Progenitor cell of endocrine pancreas (in vitro differentiated cells): ENCODE measurements around the gene LEF1. TPM values are rescaled to one million over a fixed set of nuclear protein-coding genes. Genes with fewer than 3 reads are reported as not detected.

ENCODE experiments used
- DNase-seq: peaks from one replicate; pipeline ENCODE4 v3.0.0; 2021; ENCODE audit warnings: low spot score; ENCODE audit not compliant: unreplicated experiment
- H3K27ac Mint-ChIP-seq: 2 replicates; pipeline ENCODE4 v1.8.0; 2021; ENCODE audit warnings: mild to moderate bottlenecking, moderate library complexity, mixed read lengths
- H3K27me3 Mint-ChIP-seq: 2 replicates; pipeline ENCODE4 v1.8.0; 2021; ENCODE audit warnings: mixed read lengths
- H3K36me3 Mint-ChIP-seq: 2 replicates; pipeline ENCODE4 v1.8.0; 2022; ENCODE audit warnings: mixed read lengths; ENCODE audit not compliant: insufficient read depth
- H3K4me1 Mint-ChIP-seq: 2 replicates; pipeline ENCODE4 v1.8.0; 2021; ENCODE audit warnings: low read depth, mixed read lengths
- H3K4me3 Mint-ChIP-seq: 2 replicates; pipeline ENCODE4 v1.8.0; 2021; ENCODE audit warnings: low read depth, mild to moderate bottlenecking, moderate library complexity, mixed read lengths
- H3K9me3 Mint-ChIP-seq: 2 replicates; pipeline ENCODE4 v1.8.0; 2021; ENCODE audit warnings: low read depth, mixed read lengths
- total RNA-seq: library from RNA; stranded (reverse); gene quantifications from 2 replicates; pipeline ENCODE4 v1.2.1, GENCODE V29; 2021
- TF ChIP-seq, protein P1 (sequence below): fragments of 200-600 bp; sonication (generic); IDR thresholded peaks from one replicate; pipeline ENCODE4 v1.5.0; 2021; ENCODE audit warnings: antibody characterized with exemption, mild to moderate bottlenecking; ENCODE audit not compliant: unreplicated experiment

The LEF1 gene
- total RNA-seq, 1 donor from 2014 or later: 2.1 TPM

DNA sequence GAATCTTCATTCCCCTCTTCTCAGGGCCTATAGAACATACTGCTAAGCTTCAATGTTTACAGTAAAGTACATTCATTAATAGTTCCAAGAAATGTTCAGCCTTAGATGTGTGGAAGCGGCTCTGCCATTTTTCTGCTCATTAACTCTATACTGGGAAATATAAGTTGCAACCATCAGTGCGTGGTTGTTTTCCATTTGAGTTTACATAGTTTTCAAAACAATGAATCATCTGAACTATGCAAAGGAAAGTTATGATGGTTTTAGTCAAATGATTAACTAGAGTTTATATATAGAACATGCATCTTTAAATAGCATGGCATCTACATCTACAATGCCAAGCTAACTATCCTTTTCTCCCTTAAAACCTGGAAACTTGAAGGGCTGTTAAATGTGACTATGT lies 29.6 kb downstream of the LEF1 start:
- DNase-seq: no peak
- TF ChIP-seq, protein P1, sequence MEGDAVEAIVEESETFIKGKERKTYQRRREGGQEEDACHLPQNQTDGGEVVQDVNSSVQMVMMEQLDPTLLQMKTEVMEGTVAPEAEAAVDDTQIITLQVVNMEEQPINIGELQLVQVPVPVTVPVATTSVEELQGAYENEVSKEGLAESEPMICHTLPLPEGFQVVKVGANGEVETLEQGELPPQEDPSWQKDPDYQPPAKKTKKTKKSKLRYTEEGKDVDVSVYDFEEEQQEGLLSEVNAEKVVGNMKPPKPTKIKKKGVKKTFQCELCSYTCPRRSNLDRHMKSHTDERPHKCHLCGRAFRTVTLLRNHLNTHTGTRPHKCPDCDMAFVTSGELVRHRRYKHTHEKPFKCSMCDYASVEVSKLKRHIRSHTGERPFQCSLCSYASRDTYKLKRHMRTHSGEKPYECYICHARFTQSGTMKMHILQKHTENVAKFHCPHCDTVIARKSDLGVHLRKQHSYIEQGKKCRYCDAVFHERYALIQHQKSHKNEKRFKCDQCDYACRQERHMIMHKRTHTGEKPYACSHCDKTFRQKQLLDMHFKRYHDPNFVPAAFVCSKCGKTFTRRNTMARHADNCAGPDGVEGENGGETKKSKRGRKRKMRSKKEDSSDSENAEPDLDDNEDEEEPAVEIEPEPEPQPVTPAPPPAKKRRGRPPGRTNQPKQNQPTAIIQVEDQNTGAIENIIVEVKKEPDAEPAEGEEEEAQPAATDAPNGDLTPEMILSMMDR: no peak
- no peaks in the 10 kb centered on the region for H3K9me3 Mint-ChIP-seq
- no peaks in the 10 kb centered on the region for H3K36me3 Mint-ChIP-seq
- H3K4me3 Mint-ChIP-seq: no peak overlapping the region
- peaks cover 25% of the 10 kb centered on the region for H3K27me3 Mint-ChIP-seq
- peaks cover 6% of the 10 kb centered on the region for H3K4me1 Mint-ChIP-seq
- no peak overlapping the region for H3K27ac Mint-ChIP-seq

DNA sequence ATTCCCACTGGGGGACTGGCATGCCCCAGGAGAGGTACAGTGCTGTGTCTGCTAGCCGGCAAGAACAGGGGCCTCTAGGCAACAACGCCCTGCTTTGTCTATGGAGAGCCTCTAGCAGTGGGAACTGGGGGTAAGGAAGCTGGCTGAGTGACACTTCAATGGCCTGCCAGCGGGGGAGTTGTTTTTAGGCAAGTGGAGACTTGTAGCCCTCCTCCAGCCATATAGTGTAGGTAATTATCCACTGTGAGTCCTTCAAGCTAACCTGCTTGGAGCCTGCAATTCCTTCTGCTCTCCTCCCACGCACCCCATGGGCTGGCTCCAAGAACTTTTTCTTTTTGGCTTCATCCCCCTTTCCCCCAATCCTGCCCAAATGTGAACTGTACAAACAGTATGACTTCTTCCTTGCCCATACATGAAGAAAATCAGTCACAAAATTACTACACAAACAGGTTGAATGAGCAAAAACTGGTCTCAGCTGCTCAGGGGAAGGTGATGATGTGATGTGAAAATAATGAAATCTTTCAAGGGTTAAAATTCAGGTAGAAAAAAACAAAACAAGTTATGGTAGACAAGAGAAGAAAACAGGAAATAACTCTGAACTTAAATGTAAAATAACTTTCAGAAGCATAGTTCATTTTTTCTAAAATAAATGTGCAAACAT lies 33.1 kb downstream of the LEF1 start:
- H3K27ac Mint-ChIP-seq: no peak overlapping the region
- no peaks in the 10 kb centered on the region for H3K9me3 Mint-ChIP-seq
- peaks cover 1% of the 10 kb centered on the region for H3K4me1 Mint-ChIP-seq
- H3K36me3 Mint-ChIP-seq: no peaks in the 10 kb centered on the region
- TF ChIP-seq, protein P1: no peak
- no peak for DNase-seq
- H3K27me3 Mint-ChIP-seq: peaks cover 13% of the 10 kb centered on the region
- H3K4me3 Mint-ChIP-seq: no peak overlapping the region

DNA sequence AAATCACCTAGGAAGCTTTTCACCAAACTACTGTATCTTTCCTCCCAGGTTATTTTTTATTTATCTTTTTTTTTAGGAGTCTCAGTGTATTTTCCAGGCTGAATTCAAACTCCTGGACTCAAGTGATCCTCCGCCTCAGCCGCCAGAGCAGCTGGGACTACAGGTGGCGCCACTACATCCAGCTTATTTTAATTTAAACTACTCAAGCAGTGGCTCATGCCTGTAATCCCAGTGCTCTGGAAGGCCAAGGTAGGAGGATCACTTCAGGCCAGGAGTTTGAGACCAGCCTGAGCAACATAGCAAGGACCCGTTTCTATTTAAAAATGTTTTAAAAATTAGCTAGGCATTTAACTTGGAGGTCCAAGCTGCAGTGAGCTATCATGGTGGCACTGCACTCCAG lies 37.8 kb downstream of the LEF1 start:
- TF ChIP-seq, protein P1: no peak
- Mint-ChIP-seq H3K9me3 (no peaks in the 10 kb centered on the region), H3K27me3 (peaks cover 13% of the 10 kb centered on the region), H3K36me3 (no peaks in the 10 kb centered on the region), H3K4me1 (no peaks in the 10 kb centered on the region), H3K4me3 (no peak overlapping the region), H3K27ac (no peak overlapping the region)
- DNase-seq: no peak

DNA sequence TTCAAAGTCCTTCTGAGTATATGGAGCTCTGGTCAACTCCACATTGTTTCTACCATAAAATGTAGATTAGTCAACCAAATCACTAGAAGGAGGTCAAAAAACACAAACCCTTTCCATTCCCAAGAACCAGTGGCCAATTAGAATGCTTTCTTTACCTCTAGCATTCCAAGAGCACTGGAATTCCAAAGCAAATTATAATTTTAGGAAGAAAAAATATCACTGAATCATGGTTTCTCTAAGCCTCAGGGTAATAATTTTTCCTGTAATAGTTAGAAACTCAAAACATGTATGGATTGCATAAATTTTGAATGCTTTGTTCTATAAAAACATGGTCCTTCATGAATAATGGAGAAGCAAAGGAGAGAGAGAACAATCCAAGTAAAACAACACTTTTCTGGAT lies 39.5 kb downstream of the LEF1 start:
- TF ChIP-seq, protein P1: no peak
- no peaks in the 10 kb centered on the region for H3K36me3 Mint-ChIP-seq
- H3K4me3 Mint-ChIP-seq: no peak overlapping the region
- H3K4me1 Mint-ChIP-seq: no peaks in the 10 kb centered on the region
- H3K27me3 Mint-ChIP-seq: peaks cover under 1% of the 10 kb centered on the region
- DNase-seq: no peak
- no peaks in the 10 kb centered on the region for H3K9me3 Mint-ChIP-seq
- H3K27ac Mint-ChIP-seq: no peak overlapping the region

DNA sequence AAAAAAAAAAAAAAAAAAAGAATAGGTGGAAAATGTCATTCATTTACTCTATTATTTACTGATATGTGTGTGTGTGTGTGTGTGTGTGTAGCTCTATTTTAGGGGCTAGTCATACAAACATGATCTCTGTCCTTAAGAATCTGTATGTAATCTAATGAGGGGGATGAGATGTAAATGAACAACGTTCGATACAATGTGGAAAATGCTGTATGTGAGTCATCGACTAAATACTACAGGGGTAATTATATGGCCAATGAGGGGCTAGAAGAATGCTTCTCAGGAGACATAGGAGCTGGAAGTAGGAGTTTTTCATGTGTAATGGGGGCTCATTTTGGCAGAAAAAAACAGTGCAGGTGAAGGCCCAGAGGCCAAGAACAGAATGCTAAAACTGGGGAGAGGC lies 41.9 kb downstream of the LEF1 start:
- no peak overlapping the region for H3K27ac Mint-ChIP-seq
- H3K4me1 Mint-ChIP-seq: no peaks in the 10 kb centered on the region
- H3K9me3 Mint-ChIP-seq: no peaks in the 10 kb centered on the region
- no peaks in the 10 kb centered on the region for H3K36me3 Mint-ChIP-seq
- H3K4me3 Mint-ChIP-seq: no peak overlapping the region
- no peaks in the 10 kb centered on the region for H3K27me3 Mint-ChIP-seq
- TF ChIP-seq, protein P1: no peak
- no peak for DNase-seq
